22Rv1 (cell line): Measurements from ENCODE around the gene HTR5A.

Source experiments
- ZFX ChIP-seq: fragments of 450-650 bp; IDR thresholded peaks from 2 replicates; pipeline ENCODE4 v1.6.1; 2017; ENCODE audit warnings: antibody characterized with exemption, borderline replicate concordance
- TF ChIP-seq, protein P1 (sequence below): fragments of 450-650 bp; IDR thresholded peaks from 2 replicates; pipeline ENCODE4 v1.5.1; 2017; ENCODE audit warnings: mild to moderate bottlenecking

- TF ChIP-seq, protein P1, sequence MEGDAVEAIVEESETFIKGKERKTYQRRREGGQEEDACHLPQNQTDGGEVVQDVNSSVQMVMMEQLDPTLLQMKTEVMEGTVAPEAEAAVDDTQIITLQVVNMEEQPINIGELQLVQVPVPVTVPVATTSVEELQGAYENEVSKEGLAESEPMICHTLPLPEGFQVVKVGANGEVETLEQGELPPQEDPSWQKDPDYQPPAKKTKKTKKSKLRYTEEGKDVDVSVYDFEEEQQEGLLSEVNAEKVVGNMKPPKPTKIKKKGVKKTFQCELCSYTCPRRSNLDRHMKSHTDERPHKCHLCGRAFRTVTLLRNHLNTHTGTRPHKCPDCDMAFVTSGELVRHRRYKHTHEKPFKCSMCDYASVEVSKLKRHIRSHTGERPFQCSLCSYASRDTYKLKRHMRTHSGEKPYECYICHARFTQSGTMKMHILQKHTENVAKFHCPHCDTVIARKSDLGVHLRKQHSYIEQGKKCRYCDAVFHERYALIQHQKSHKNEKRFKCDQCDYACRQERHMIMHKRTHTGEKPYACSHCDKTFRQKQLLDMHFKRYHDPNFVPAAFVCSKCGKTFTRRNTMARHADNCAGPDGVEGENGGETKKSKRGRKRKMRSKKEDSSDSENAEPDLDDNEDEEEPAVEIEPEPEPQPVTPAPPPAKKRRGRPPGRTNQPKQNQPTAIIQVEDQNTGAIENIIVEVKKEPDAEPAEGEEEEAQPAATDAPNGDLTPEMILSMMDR: no peak
- no peak for TF ChIP-seq ZFX
Measured at GRCh38 chr7:155038335-155038734, 31.8 kb upstream of the HTR5A start.
